ENCODE results near the gene HOXD11. TPM values are rescaled to one million over a fixed set of nuclear protein-coding genes. Genes with fewer than 3 reads are reported as not detected.

Gene HOXD11
- total RNA-seq, 2 experiments from 2014 or later: not detected

DNA sequence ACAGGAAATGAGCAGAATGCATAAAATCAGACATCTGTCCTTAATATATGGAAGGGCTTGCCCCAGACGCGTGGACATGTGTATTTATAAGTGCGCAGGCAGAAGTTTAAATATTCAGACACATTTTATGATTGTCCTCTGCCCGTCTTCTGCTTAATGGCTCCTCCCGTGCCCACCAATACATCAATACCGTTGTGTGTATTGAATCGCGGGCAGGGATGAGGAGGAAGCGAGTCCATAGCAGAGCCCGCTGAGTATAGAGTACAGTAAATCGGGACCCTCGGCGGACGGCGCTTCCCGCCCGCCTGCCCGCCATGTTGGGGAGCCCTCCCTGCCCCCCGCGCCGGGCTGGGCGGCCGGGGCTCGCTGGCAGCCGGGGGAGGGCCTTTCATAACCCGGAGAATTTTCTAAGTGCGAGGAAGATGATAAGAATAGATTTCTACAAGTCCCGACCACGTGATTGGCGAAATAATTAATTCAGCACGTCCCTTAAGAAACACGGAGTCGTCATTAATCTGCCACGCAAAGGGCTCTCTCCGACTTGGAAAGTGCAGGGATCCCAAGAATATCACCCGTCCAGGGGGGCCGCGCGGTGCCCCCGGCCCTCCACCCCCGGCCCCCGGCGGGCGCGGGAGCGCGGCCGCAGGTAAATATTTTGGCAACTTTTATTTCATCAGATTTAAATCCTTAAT is 49.9 kb downstream of the HOXD11 start, which contains the start of gene HOXD3:
TSS of gene HOXD3 (plus strand) at position 501 of the 692 bp plus-strand sequence. CDS start 11,808 bp downstream, outside the sequence.
- ChIA-PET POLR2A (no interaction called here), CTCF (interaction anchor here (3.4 kb wide), 1 partner anchor 16 kb away, joined by 12 read pairs; no protein-coding TSS in a partner anchor)
- DNase-seq (no peak), ATAC-seq (no peak)
- Mint-ChIP-seq H3K27me3 (peaks cover 64% of the 10 kb centered on the region), H3K9me3 (ENCODE audit: low read depth) (no peaks in the 10 kb centered on the region), H3K27ac (no peak within 1 kb of the TSS), H3K4me1 (peaks cover 13% of the 10 kb centered on the region), H3K36me3 (ENCODE audit: low read depth) (no peaks in the 10 kb centered on the region), H3K4me3 (peak within 1 kb of the TSS; percentile 32)
- intact Hi-C loops (cut with DNase I, micrococcal nuclease): no loop called here

DNA sequence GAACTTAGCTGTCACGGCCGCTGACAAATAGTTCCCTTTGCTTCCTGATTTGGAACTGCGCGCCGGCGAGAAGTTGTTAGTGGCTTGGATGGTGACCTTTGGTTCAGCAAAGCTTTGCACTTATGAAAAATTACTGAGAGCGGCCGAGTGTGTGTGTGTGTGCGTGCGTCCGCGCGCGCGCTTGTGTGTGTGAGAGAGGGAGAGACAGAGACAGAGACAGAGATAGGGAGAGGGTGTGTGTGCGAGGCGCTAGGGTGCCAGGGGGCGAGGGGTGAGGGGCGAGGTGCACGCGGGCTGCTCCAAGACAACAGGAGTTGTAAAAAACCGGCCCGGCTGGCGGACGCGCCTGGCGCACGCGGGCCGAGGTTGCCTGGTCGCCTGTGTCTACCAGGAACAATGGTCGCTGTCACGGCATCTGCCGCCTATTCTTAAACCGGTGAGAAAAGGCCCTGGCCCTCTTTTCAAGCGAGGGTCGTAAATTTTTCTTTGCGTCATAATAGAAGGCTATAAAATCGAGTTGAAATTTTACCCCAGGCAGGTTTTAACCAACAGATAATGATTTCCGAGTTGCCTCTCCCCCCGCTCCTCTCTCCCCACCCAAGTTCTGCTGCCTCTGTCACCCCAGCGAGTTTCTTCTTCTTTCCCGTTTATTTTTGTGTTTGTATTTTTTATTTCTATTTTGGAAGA is 50.6 kb downstream of the HOXD11 start:
- ChIA-PET CTCF (no interaction called here), POLR2A (no interaction called here)
- no peak overlapping the region for H3K27ac Mint-ChIP-seq
- peaks cover 67% of the 10 kb centered on the region for H3K27me3 Mint-ChIP-seq
- H3K4me1 Mint-ChIP-seq: peaks cover 13% of the 10 kb centered on the region
- no peak for ATAC-seq
- H3K4me3 Mint-ChIP-seq: peak overlapping the region; percentile 32
- H3K9me3 Mint-ChIP-seq (ENCODE audit: low read depth): no peaks in the 10 kb centered on the region
- intact Hi-C loops (cut with DNase I, micrococcal nuclease): loop anchor here in 1 of 2 experiments (2.0 kb wide), 1 partner anchor 75 kb away; the partner anchor contains the start of gene EVX2
- peak; percentile 39 for DNase-seq
- no peaks in the 10 kb centered on the region for H3K36me3 Mint-ChIP-seq (ENCODE audit: low read depth)

DNA sequence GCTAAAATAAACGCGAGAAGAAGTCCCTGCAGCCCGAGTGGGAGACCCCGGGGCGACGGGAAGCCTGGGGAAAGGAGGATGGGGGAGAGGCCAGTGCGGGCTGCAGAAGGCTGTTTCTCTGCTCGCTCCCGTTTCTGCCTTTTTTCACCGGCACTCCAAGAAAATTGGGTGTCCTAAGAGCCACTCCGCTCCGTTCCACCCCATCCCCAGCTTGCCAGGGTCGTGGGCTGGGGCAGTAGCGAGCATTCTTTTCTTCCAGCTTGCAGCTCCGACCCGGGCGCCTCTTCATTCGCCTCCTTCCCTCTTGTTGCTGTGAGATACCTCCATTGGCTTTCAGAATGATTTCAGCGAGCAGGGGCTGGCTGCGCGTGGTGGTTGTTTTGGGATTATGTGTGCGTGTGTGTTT is 51.1 kb downstream of the HOXD11 start:
- Mint-ChIP-seq H3K27me3 (peaks cover 66% of the 10 kb centered on the region), H3K9me3 (ENCODE audit: low read depth) (no peaks in the 10 kb centered on the region), H3K4me1 (peaks cover 13% of the 10 kb centered on the region), H3K36me3 (ENCODE audit: low read depth) (no peaks in the 10 kb centered on the region), H3K4me3 (no peak overlapping the region), H3K27ac (no peak overlapping the region)
- ATAC-seq (no peak), DNase-seq (no peak)
- intact Hi-C loops (cut with DNase I, micrococcal nuclease): loop anchor here in 1 of 2 experiments (2.0 kb wide), 1 partner anchor 75 kb away; the partner anchor contains the start of gene EVX2
- ChIA-PET POLR2A (no interaction called here), CTCF (interaction anchor here (0.7 kb wide), 1 partner anchor 1280 kb away, joined by 3 read pairs; no protein-coding TSS in a partner anchor)

DNA sequence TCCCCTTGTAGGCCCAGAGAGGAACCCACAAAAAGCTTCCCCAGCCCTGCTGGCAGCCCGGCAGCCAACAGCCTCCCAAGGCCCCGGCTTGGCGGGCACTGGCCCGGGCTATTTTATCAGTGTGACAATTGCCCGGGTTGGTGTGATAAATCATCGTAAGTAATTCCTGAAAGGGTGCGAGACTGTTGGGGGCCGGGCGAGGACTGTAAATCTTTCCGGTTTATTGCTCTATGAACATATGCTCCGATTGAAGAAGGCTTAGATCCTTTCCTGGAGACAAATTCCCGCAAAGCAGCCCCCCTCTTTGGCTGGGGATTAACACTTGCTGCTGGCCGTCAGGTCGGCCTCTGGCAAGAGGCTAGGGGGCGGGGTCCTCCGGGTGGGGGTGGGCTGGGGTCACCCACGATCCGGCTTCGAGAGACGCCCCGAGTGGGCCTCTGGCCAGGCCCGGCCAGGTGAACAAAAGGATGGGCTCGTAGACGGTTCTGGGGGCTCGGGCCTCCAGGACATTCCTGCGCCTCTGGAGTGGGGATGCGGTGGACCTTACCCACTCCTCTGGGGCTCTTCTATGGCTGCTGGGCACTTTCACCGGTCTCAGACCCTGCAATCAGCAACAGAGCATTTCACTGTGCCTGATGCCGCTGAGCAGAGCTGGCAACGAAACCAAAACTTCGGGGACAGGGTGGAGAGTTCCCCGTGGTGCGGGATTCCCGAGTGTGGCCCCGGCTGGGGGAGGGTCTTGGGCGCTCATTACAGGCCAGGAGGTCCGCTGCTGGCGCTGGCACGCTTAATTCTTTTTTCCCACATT is 52.0 kb downstream of the HOXD11 start:
- Mint-ChIP-seq H3K36me3 (ENCODE audit: low read depth) (no peaks in the 10 kb centered on the region), H3K9me3 (ENCODE audit: low read depth) (no peaks in the 10 kb centered on the region), H3K27ac (no peak overlapping the region), H3K4me3 (no peak overlapping the region), H3K27me3 (peaks cover 71% of the 10 kb centered on the region), H3K4me1 (peaks cover 13% of the 10 kb centered on the region)
- ATAC-seq (no peak), DNase-seq (no peak)
- POLR2A ChIA-PET: no interaction called here
- CTCF ChIA-PET: interaction anchor here (0.7 kb wide), 1 partner anchor 1281 kb away, joined by 3 read pairs; no protein-coding TSS in a partner anchor
- intact Hi-C loops (cut with DNase I, micrococcal nuclease): loop anchor here in 1 of 2 experiments (2.0 kb wide), 1 partner anchor 76 kb away; the partner anchor contains the start of gene EVX2

Small RNAs within 50 kb of the gene (microRNA-seq; reads per million reads assigned to microRNA genes)
- 2.1 reads per million for gene MIR10B (ENCODE audit: borderline replicate concordance)

Other genes with a start within 250 kb of the HOXD11 start
- gene LNPK, start 105.0 kb upstream of the HOXD11 start, total RNA-seq: 10 to 100 TPM; 27.3 to 36.0 TPM
- not detected for gene EVX2, start 23.3 kb upstream of the HOXD11 start, total RNA-seq
- not detected for gene HOXD13, start 14.6 kb upstream of the HOXD11 start, total RNA-seq
- not detected for gene HOXD12, start 7.5 kb upstream of the HOXD11 start, total RNA-seq
- gene HOXD10, start 9.5 kb downstream of the HOXD11 start, total RNA-seq: not detected
- gene HOXD9, start 15.4 kb downstream of the HOXD11 start, total RNA-seq: not detected
- not detected for gene HOXD8, start 22.4 kb downstream of the HOXD11 start, total RNA-seq
- not detected for gene HOXD4, start 44.3 kb downstream of the HOXD11 start, total RNA-seq
- gene HOXD3, start 50.0 kb downstream of the HOXD11 start, total RNA-seq: not detected
- not detected for gene HOXD1, start 81.4 kb downstream of the HOXD11 start, total RNA-seq
- gene MTX2, start 162.2 kb downstream of the HOXD11 start, total RNA-seq: 10 to 100 TPM; 22.6 to 28.6 TPM